Fibroblast of villous mesenchyme (primary cell): ENCODE results near the gene ILF2. TPM values are rescaled to one million over a fixed set of nuclear protein-coding genes. Genes with fewer than 3 reads are reported as not detected.

ENCODE experiments used
- DNase-seq: peaks from one replicate; pipeline ENCODE4 v3.0.0-alpha.2; 2010; ENCODE audit warnings: low read depth
- H3K4me3 ChIP-seq: 2 replicates; pipeline ENCODE4 v1.5.1; 2011; ENCODE audit warnings: low read depth, mild to moderate bottlenecking, low read length
- CTCF ChIP-seq: IDR thresholded peaks from 2 replicates; pipeline ENCODE4 v1.5.1; 2012; ENCODE audit warnings: low read depth, mild to moderate bottlenecking, low read length; ENCODE audit not compliant: insufficient read depth
- total RNA-seq: library from RNA; depleted of rRNA; stranded (reverse); fragments of >200 nt; gene quantifications from 2 replicates; pipeline ENCODE4 v1.2.3, GENCODE V29; 2012

ILF2 gene
- total RNA-seq, 1 donor, result 213 TPM

GRCh38 chr1:153687346-153688125 lies 16.7 kb upstream of the ILF2 start:
- TF ChIP-seq CTCF, result no peak
- no peak for DNase-seq
- H3K4me3 ChIP-seq, result no peak overlapping the region

GRCh38 chr1:153685544-153686340 lies 14.9 kb upstream of the ILF2 start:
- DNase-seq, result no peak
- no peak for TF ChIP-seq CTCF
- no peak overlapping the region for H3K4me3 ChIP-seq

GRCh38 chr1:153684892-153685291 lies 14.1 kb upstream of the ILF2 start:
- no peak overlapping the region for H3K4me3 ChIP-seq
- no peak for TF ChIP-seq CTCF
- DNase-seq, result no peak

- H3K4me3 ChIP-seq, result no peak overlapping the region
- no peak for DNase-seq
- no peak for TF ChIP-seq CTCF
These were observed 13.1 kb upstream of the ILF2 start for GRCh38 chr1:153683854-153684253.

- TF ChIP-seq CTCF, result no peak
- no peak for DNase-seq
- no peak overlapping the region for H3K4me3 ChIP-seq
These were observed 11.9 kb upstream of the ILF2 start for GRCh38 chr1:153682730-153683129.

GRCh38 chr1:153680120-153680403 lies 9.3 kb upstream of the ILF2 start:
- no peak for DNase-seq
- H3K4me3 ChIP-seq, result peak overlapping the region; percentile 42
- TF ChIP-seq CTCF, result no peak
